HT1080 (cell line): ENCODE data around the gene ARID3B. TPM values are rescaled to one million over a fixed set of nuclear protein-coding genes. Genes with fewer than 3 reads are reported as not detected.

ENCODE experiments used
- DNase-seq: peaks from one replicate; pipeline ENCODE4 v3.0.0-alpha.2; 2015; ENCODE audit warnings: low read depth
- total RNA-seq: library from RNA; depleted of rRNA; stranded (reverse); fragments of >200 nt; shearing (Covaris generic); gene quantifications from 2 replicates; pipeline ENCODE4 v1.2.3, GENCODE V29; 2014; rRNA removed

The ARID3B gene
- total RNA-seq, 1 experiment from 2014 or later: 4.9 TPM

DNA sequence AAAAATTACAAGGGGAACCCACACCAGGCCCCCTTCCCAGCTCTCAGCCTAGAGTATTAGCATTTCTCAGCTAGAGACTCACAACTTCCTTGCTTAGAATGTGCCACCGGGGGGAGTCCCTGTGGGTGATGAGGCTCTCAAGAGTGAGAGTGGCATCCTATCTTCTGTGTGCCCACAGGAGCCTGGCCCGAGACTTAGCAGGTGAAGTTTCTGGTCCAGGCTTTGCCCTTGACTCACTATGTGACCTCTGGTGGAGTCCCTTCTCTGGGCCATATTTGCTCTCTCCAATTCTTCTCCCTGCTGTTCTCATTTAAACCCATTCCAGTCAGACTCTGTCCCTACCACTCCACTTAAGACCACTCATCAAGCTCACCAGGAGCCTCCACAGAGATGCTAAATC lies 92.8 kb downstream of the ARID3B start:
- no peak for DNase-seq

DNA sequence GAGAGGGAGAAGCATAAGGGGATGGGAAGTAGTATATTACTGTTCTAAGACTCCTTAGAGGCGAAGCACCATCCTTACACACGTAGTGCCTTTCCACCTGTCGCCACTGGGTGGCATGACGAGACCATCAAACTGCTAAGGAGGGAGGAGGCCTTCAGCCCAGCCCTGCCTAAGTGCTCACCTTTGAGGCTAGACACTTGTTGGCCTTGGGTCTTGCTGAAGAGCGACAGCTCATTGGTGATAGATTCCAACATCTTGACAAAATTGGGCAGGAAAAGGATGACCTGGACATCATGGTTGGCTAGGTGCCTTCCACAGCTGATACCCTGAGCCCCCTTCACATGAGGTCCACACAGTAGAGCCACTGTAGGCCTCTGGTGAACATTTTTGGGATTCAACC lies 94.2 kb downstream of the ARID3B start:
- peak; percentile 56 for DNase-seq

DNA sequence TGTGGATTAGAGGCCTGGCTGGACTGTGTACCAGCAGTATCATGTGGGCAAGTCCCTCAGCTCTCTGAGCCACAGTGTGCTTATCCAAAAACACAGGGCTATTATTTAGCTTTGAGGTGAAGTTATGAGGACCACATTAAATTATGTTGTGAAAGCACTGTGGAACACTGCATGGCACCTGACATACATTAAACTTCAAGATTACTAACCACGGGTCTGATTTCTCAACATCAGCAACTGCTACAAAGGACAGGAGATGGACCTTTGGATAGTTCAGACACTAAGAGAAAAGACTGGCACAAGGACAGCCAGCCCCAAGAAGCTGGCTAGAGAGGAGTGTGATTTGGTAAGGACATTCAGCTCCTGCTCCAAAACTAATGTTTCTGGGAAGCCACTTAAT lies 96.0 kb downstream of the ARID3B start:
- DNase-seq: no peak

DNA sequence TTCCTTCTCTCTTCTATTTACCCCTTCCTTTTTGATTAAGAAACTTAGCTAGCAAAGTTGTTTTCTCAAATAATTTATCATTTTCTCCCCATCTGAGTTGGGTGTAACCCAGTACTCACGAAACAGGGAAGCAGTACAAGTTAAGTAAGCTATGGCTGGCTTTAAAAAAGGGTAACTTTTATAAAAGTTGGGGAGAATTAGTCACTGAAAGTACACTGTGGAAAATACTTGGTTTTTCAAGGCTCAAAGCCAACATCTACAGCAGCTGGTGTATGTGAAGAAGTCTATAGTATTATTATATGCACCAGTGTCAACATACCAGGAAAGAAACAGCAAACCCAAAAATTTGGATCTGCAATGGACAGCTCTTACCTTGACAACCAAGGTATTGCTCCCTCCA lies 100.1 kb downstream of the ARID3B start:
- no peak for DNase-seq

GRCh38 chr15:74642348-74642733 lies 101.3 kb downstream of the ARID3B start:
- DNase-seq: no peak

- DNase-seq: no peak
These were observed 102.0 kb downstream of the ARID3B start for GRCh38 chr15:74642734-74643664.

DNA sequence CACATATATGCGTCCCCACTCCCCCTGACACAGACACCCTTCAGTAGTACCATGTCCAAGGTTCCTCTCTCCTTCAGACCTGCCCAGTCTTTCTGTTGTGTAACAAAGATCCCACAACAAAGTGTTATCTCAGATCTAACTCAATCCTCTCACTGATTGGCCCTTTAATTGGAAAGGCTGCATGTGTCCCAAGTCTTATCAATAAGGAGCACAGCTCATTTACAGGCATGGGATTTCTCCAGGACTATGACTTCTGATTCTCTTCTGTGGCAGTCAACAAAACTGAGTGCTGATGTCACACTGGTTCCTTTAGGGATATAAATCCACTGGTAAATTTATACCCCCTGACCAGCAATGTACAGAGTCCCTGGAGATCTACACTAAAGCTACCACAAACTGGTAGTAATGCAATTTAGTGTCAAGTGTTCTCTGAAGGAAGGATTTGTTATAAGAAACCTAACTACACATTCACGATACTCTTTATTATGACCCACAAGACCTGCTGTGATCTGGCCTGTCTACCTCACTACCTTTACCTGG lies 102.7 kb downstream of the ARID3B start:
- DNase-seq: no peak

- DNase-seq: no peak
These were observed 105.5 kb downstream of the ARID3B start for GRCh38 chr15:74646480-74646879.

Other genes with a start within 250 kb of the ARID3B start
- 0.80 and 0.87 TPM in 2 replicates for gene CYP11A1, start 173.6 kb upstream of the ARID3B start, total RNA-seq
- gene SEMA7A, start 107.3 kb upstream of the ARID3B start, total RNA-seq: 197 and 212 TPM in 2 replicates
- 160 and 187 TPM in 2 replicates for gene UBL7, start 80.1 kb upstream of the ARID3B start, total RNA-seq
- 84.0 and 110 TPM in 2 replicates for gene CLK3, start 74.6 kb downstream of the ARID3B start, total RNA-seq
- 7.0 and 16.7 TPM in 2 replicates for gene EDC3, start 154.8 kb downstream of the ARID3B start, total RNA-seq
- gene CYP1A1, start 184.3 kb downstream of the ARID3B start, total RNA-seq: 1.3 and 2.5 TPM in 2 replicates
- gene CYP1A2, start 207.6 kb downstream of the ARID3B start, total RNA-seq: not detected in 2 replicates
- 39.3 and 50.7 TPM in 2 replicates for gene CSK, start 240.9 kb downstream of the ARID3B start, total RNA-seq